ENCODE results near the gene PRDX1. TPM values are rescaled to one million over a fixed set of nuclear protein-coding genes. Genes with fewer than 3 reads are reported as not detected.
A peak's percentile ranks its signal among the peaks of the same experiment; 100 is the strongest.

PRDX1 gene
- total and polyA plus RNA-seq, 2 experiments from 2014 or later = 1,070 to 2,149 TPM

GRCh38 chr1:45545553-45546310, 24.0 kb upstream of the PRDX1 start:
- no peaks in the 10 kb centered on the region for H3K9me3 Mint-ChIP-seq
- no peak for DNase-seq (ENCODE audit: low spot score)
- Histone ChIP-seq H3K36me3 (ENCODE audit: insufficient read depth) (no peaks in the 10 kb centered on the region), H3K79me2 (replicated peaks; ENCODE audit: insufficient read depth) (no peaks in the 10 kb centered on the region), H3F3A (replicated peaks; ENCODE audit: low read depth) (peaks cover 5% of the 10 kb centered on the region; the same call in 1 of the 2 replicates), H3K4me3 (no peak overlapping the region), H3K4me2 (no peak overlapping the region), H3K27me3 (ENCODE audit: insufficient read depth) (no peaks in the 10 kb centered on the region), H3K9me2 (ENCODE audit: insufficient read depth) (0 out of 2 replicates have a peak, but pooled peaks cover 2% of the 10 kb centered on the region), H2AFZ (peak overlapping the region; percentile 86), H3K27ac (ENCODE audit: low read depth) (no peak overlapping the region), H4K20me1 (replicated peaks; ENCODE audit: insufficient read depth) (no peaks in the 10 kb centered on the region), H3K4me1 (ENCODE audit: insufficient read depth) (peaks cover 8% of the 10 kb centered on the region; the same call in 1 of the 2 replicates)
- H3K4me1 Mint-ChIP-seq = peaks cover 9% of the 10 kb centered on the region; the same call in 2 of the 3 replicates
- H3K4me3 Mint-ChIP-seq = no peak overlapping the region
- ATAC-seq = no peak
- TF ChIP-seq POLR2AphosphoS5 (IDR thresholded peaks at IDR 0.05; ENCODE audit: low read depth) (no peak), EZH2phosphoT487 (IDR thresholded peaks at IDR 0.05; ENCODE audit: unreplicated experiment) (no peak), ZNF462 (CRISPR knock-in tag; IDR thresholded peaks at IDR 0.05) (no peak), EZH2 (IDR thresholded peaks at IDR 0.05; ENCODE audit: low read depth, unreplicated experiment) (no peak), ETS1 (IDR thresholded peaks at IDR 0.05) (no peak), JUNB (IDR thresholded peaks at IDR 0.05; ENCODE audit: unreplicated experiment) (no peak), CREB1 (CRISPR knock-in tag; IDR thresholded peaks at IDR 0.05; ENCODE audit: low read depth) (no peak), ZNF114 (CRISPR knock-in tag; IDR thresholded peaks at IDR 0.05) (no peak), REST (IDR thresholded peaks at IDR 0.05; ENCODE audit: unreplicated experiment) (no peak)
- H3K27ac Mint-ChIP-seq = no peak overlapping the region
- H3K27me3 Mint-ChIP-seq (ENCODE audit: insufficient read depth, low read depth, poor library complexity) = peaks cover 6% of the 10 kb centered on the region
- H3K36me3 Mint-ChIP-seq (ENCODE audit: low read depth) = no peaks in the 10 kb centered on the region; the same call in 2 of the 3 replicates
